GM23338 (cell line): ENCODE data around the gene PPP1R12C.

Source experiments
- CREB1 ChIP-seq: fragments of 250-450 bp; sonication (Bioruptor Pico); IDR thresholded peaks from 2 replicates; pipeline ENCODE4 v1.5.0; 2020; ENCODE audit warnings: low read depth, mild to moderate bottlenecking, moderate library complexity
- CTCF ChIP-seq, 2 experiments: fragments of 200-600 bp in 1 of 2; sonication (generic) in 1 of 2; conservative IDR thresholded peaks; 2 replicates each; pipeline versions ENCODE4 v1.5.1 to v1.6.1; 2016 to 2017; ENCODE audit warnings: antibody characterized with exemption in 2 of 2, low read depth in 2 of 2, mild to moderate bottlenecking in 2 of 2, moderate library complexity in 1 of 2
- ETS1 ChIP-seq: IDR thresholded peaks from 2 replicates; pipeline ENCODE4 v1.6.1; 2016; ENCODE audit warnings: antibody characterized with exemption
- EZH2 ChIP-seq: fragments of 200-600 bp; sonication (generic); IDR thresholded peaks from one replicate; pipeline ENCODE4 v1.8.0; 2017; ENCODE audit warnings: antibody characterized with exemption, mild to moderate bottlenecking, low read depth; ENCODE audit not compliant: unreplicated experiment
- EZH2phosphoT487 ChIP-seq: fragments of 200-600 bp; sonication (generic); IDR thresholded peaks from one replicate; pipeline ENCODE4 v1.8.1; 2018; ENCODE audit warnings: antibody characterized with exemption; ENCODE audit not compliant: unreplicated experiment
- JUNB ChIP-seq: IDR thresholded peaks from one replicate; pipeline ENCODE4 v1.6.1; 2016; ENCODE audit warnings: antibody characterized with exemption; ENCODE audit not compliant: unreplicated experiment
- NANOG ChIP-seq: IDR thresholded peaks from 2 replicates; pipeline ENCODE4 v1.6.1; 2016; ENCODE audit warnings: antibody characterized with exemption, borderline replicate concordance
- POLR2AphosphoS5 ChIP-seq: IDR thresholded peaks from 2 replicates; pipeline ENCODE4 v1.6.1; 2016; ENCODE audit warnings: antibody characterized with exemption, low read depth
- REST ChIP-seq: IDR thresholded peaks from one replicate; pipeline ENCODE4 v1.6.1; 2018; ENCODE audit warnings: antibody characterized with exemption; ENCODE audit not compliant: unreplicated experiment
- STAT1 ChIP-seq: IDR thresholded peaks from one replicate; pipeline ENCODE4 v1.6.1; 2016; ENCODE audit warnings: antibody characterized with exemption; ENCODE audit not compliant: unreplicated experiment
- ZNF114 ChIP-seq: fragments of 250-450 bp; sonication (Bioruptor Pico); IDR thresholded peaks from 2 replicates; pipeline ENCODE4 v1.5.0; 2020; ENCODE audit warnings: mild to moderate bottlenecking, moderate library complexity
- ZNF331 ChIP-seq: fragments of 250-450 bp; sonication (Bioruptor Pico); IDR thresholded peaks from 2 replicates; pipeline ENCODE4 v1.5.0; 2020; ENCODE audit warnings: low read depth, mild to moderate bottlenecking, moderate library complexity
- ZNF462 ChIP-seq: fragments of 250-450 bp; sonication (Bioruptor Pico); IDR thresholded peaks from 2 replicates; pipeline ENCODE4 v1.5.0; 2020; ENCODE audit warnings: mild to moderate bottlenecking, moderate library complexity

DNA sequence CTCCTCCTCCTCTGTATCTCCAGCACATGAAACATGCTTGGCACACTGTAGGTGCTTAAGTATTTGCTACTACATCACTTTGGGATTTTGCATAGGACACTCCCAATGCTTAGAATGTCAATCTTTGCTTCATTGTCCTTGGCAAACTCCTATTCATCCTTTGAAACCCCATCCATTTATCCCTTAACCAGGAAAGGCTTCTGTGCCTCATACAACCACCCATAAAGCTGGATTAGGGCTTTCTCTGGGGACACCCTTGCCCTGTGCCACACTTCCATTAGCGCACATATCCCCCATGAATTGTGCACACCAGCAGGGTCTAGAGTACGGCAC is 47.6 kb downstream of the PPP1R12C start:
- no peak for TF ChIP-seq CTCF (conservative IDR thresholded peaks at IDR 0.05; ENCODE audit: low read depth in 2 of 2)
- no peak for TF ChIP-seq EZH2
- no peak for TF ChIP-seq ETS1
- TF ChIP-seq ZNF331 (CRISPR knock-in tag): no peak
- TF ChIP-seq REST: no peak
- no peak for TF ChIP-seq EZH2phosphoT487
- TF ChIP-seq CREB1 (CRISPR knock-in tag): no peak
- TF ChIP-seq POLR2AphosphoS5: no peak
- no peak for TF ChIP-seq JUNB
- no peak for TF ChIP-seq NANOG
- TF ChIP-seq STAT1: no peak
- TF ChIP-seq ZNF462 (CRISPR knock-in tag): no peak
- no peak for TF ChIP-seq ZNF114 (CRISPR knock-in tag)
